HepG2 (cell line): ENCODE measurements around the gene SKA2. TPM values are rescaled to one million over a fixed set of nuclear protein-coding genes. Genes with fewer than 3 reads are reported as not detected.

ENCODE experiments used
- BRCA1 ChIP-seq: sonication (generic); formaldehyde crosslinking; IDR thresholded peaks from 2 replicates; pipeline ENCODE4 v1.4.0; 2020; ENCODE audit warnings: missing genetic modification reagents
- FIP1L1 ChIP-seq: fragments of 200-400 bp; formaldehyde crosslinking; IDR thresholded peaks from 2 replicates; pipeline ENCODE4 v1.6.1; 2018; ENCODE audit warnings: low read depth, mild to moderate bottlenecking, low read length, moderate library complexity, borderline replicate concordance; ENCODE audit not compliant: insufficient read depth
- FOXK2 ChIP-seq: fragments of 450-650 bp; IDR thresholded peaks from 2 replicates; pipeline ENCODE4 v1.6.1; 2016
- JUN ChIP-seq: sonication (generic); formaldehyde crosslinking; IDR thresholded peaks from 2 replicates; pipeline ENCODE4 v1.4.0; 2020; ENCODE audit warnings: mild to moderate bottlenecking, missing genetic modification reagents
- NPAS2 ChIP-seq: sonication (generic); formaldehyde crosslinking; IDR thresholded peaks from 2 replicates; pipeline ENCODE4 v1.8.0; 2022; ENCODE audit warnings: mild to moderate bottlenecking, missing genetic modification reagents, borderline replicate concordance
- RBM39 ChIP-seq: fragments of 200-400 bp; formaldehyde crosslinking; IDR thresholded peaks from one replicate; pipeline ENCODE4 v1.6.1; 2018; ENCODE audit warnings: antibody characterized with exemption, mild to moderate bottlenecking, low read depth, low read length; ENCODE audit not compliant: poor library complexity, severe bottlenecking
- REXO4 ChIP-seq: sonication (generic); formaldehyde crosslinking; IDR thresholded peaks from 2 replicates; pipeline ENCODE4 v1.8.0; 2022; ENCODE audit warnings: missing genetic modification reagents, mild to moderate bottlenecking, borderline replicate concordance
- SMC3 ChIP-seq: IDR thresholded peaks from 2 replicates; pipeline ENCODE4 v1.6.1; 2011; ENCODE audit warnings: low read length, improper control_type of control experiment
- YEATS4 ChIP-seq: sonication (generic); formaldehyde crosslinking; IDR thresholded peaks from 2 replicates; pipeline ENCODE4 v1.4.0; 2020; ENCODE audit warnings: missing genetic modification reagents, borderline replicate concordance
- ZMYM4 ChIP-seq: sonication (generic); formaldehyde crosslinking; IDR thresholded peaks from 2 replicates; pipeline ENCODE4 v1.8.1; 2023; ENCODE audit warnings: mild to moderate bottlenecking, missing genetic modification reagents
- ZNF207 ChIP-seq: fragments of 450-650 bp; IDR thresholded peaks from 2 replicates; pipeline ENCODE4 v1.6.1; 2016; ENCODE audit warnings: antibody characterized with exemption, borderline replicate concordance
- ZNF234 ChIP-seq: sonication (generic); formaldehyde crosslinking; conservative IDR thresholded peaks from 2 replicates; pipeline ENCODE4 v1.5.1; 2020; ENCODE audit warnings: mild to moderate bottlenecking, missing genetic modification reagents
- ZNF264 ChIP-seq: sonication (generic); formaldehyde crosslinking; IDR thresholded peaks from 2 replicates; pipeline ENCODE4 v1.4.0; 2020; ENCODE audit warnings: missing genetic modification reagents
- ZNF331 ChIP-seq: sonication (generic); formaldehyde crosslinking; IDR thresholded peaks from 2 replicates; pipeline ENCODE4 v1.4.0; 2020; ENCODE audit warnings: missing genetic modification reagents
- ZNF557 ChIP-seq: sonication (generic); formaldehyde crosslinking; IDR thresholded peaks from 2 replicates; pipeline ENCODE4 v1.4.0; 2020; ENCODE audit warnings: missing genetic modification reagents
- ZNF7 ChIP-seq: IDR thresholded peaks from 2 replicates; pipeline ENCODE4 v1.6.1; 2016; ENCODE audit warnings: missing biosample characterization, missing genetic modification reagents
- ZNF75D ChIP-seq: sonication (generic); formaldehyde crosslinking; IDR thresholded peaks from 2 replicates; pipeline ENCODE4 v1.8.1; 2023; ENCODE audit warnings: missing genetic modification reagents, mild to moderate bottlenecking, borderline replicate concordance
- polyA plus RNA-seq, 8 experiments: library from polyadenylated mRNA; depleted of rRNA in 3 of 8; stranded (reverse) in 7 of 8; unstranded in 1 of 8; fragments of >200 nt; fragmentation: Illumina TruSeq in 4 of 8; extraction: Trizol in 4 of 8; gene quantifications; 2 replicates each; pipeline versions ENCODE4 v1.2.1 to v1.2.3, GENCODE V29; 2011 to 2016; ENCODE audit warnings: low read depth in 4 of 8, missing spikeins in 1 of 8, mixed read lengths in 1 of 8; ENCODE audit not compliant: insufficient read depth in 1 of 8
- total RNA-seq, 5 experiments: library from RNA; depleted of rRNA; stranded (reverse); fragments of >200 nt; fragmentation: Illumina TruSeq; extraction: Trizol; gene quantifications; 2 replicates each; pipeline ENCODE4 v1.2.3, GENCODE V29; 2016; ENCODE audit warnings: low read depth in 1 of 5
- TF ChIP-seq, protein P1 (sequence below): sonication (generic); formaldehyde crosslinking; IDR thresholded peaks from 2 replicates; pipeline ENCODE4 v1.4.0; 2020; ENCODE audit warnings: missing genetic modification reagents
- TF ChIP-seq, protein P2 (sequence below): sonication (generic); formaldehyde crosslinking; IDR thresholded peaks from 2 replicates; pipeline ENCODE4 v1.4.0; 2020; ENCODE audit warnings: missing genetic modification reagents, borderline replicate concordance
- TF ChIP-seq, protein P3 (sequence below): sonication (generic); formaldehyde crosslinking; IDR thresholded peaks from 2 replicates; pipeline ENCODE4 v1.5.0; 2020; ENCODE audit warnings: missing genetic modification reagents, mild to moderate bottlenecking, borderline replicate concordance
- TF ChIP-seq, protein P4 (sequence below): sonication (generic); formaldehyde crosslinking; IDR thresholded peaks from 2 replicates; pipeline ENCODE4 v1.5.0; 2020; ENCODE audit warnings: missing genetic modification reagents
- TF ChIP-seq, protein P5 (sequence below): IDR thresholded peaks from 2 replicates; pipeline ENCODE4 v1.6.1; 2012; ENCODE audit warnings: inconsistent platforms

SKA2 gene
- total and polyA plus RNA-seq, 2 of the 13 experiments (the other 11 are each of a cell fraction or from before 2014, with no cell fraction given), result 18.6 to 91.8 TPM

DNA sequence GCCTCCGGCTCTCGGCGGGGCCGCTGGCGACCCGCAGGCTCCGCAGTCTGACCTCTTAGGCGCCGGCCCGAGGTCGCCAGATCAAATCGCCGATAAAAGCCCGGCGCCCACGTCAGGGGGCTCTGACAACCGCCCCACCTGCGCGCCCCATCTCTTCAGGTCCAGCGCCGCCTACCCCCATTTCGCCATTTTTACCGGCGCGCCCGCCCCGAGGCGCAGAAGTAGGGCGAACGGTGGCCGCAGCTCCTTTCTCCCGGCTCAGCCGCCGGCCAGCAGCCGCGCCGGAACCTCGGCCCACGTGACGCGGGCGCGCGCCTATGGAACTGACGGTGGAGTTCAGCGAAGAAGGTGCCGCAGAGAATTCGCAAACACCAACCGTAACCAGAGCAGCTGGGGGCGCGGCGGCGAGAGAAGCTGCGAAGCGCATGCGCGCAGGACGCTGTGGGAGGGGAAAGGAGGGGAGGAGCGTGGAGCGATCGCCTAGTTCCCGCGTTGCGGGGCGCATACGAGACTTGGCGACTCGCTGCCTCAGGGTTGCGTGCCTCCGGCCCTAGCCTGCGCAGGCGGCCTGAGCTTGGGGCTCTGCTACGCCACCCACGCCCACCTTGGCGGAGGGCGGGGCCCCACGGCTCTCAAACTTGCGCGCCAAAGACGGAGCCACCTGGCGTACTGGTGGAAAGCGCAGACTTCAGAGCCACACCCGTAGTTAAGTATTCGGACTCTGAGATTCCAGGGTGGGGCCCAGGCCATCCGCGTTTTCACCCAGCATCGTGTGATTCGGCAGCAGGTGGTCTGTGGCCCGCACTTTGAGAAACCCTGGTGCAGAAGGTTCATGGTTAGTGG, 48.3 kb downstream of the SKA2 start, which contains the start of gene TRIM37 (continued):
- no peak; the same call in 1 of the 2 replicates for TF ChIP-seq ZNF264
- TF ChIP-seq ZNF207, result no peak
- TF ChIP-seq, protein P1, sequence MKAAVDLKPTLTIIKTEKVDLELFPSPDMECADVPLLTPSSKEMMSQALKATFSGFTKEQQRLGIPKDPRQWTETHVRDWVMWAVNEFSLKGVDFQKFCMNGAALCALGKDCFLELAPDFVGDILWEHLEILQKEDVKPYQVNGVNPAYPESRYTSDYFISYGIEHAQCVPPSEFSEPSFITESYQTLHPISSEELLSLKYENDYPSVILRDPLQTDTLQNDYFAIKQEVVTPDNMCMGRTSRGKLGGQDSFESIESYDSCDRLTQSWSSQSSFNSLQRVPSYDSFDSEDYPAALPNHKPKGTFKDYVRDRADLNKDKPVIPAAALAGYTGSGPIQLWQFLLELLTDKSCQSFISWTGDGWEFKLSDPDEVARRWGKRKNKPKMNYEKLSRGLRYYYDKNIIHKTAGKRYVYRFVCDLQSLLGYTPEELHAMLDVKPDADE (CRISPR knock-in tag), result no peak
- TF ChIP-seq, protein P2, sequence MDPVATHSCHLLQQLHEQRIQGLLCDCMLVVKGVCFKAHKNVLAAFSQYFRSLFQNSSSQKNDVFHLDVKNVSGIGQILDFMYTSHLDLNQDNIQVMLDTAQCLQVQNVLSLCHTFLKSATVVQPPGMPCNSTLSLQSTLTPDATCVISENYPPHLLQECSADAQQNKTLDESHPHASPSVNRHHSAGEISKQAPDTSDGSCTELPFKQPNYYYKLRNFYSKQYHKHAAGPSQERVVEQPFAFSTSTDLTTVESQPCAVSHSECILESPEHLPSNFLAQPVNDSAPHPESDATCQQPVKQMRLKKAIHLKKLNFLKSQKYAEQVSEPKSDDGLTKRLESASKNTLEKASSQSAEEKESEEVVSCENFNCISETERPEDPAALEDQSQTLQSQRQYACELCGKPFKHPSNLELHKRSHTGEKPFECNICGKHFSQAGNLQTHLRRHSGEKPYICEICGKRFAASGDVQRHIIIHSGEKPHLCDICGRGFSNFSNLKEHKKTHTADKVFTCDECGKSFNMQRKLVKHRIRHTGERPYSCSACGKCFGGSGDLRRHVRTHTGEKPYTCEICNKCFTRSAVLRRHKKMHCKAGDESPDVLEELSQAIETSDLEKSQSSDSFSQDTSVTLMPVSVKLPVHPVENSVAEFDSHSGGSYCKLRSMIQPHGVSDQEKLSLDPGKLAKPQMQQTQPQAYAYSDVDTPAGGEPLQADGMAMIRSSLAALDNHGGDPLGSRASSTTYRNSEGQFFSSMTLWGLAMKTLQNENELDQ (CRISPR knock-in tag), result no peak
- TF ChIP-seq JUN (CRISPR knock-in tag), result peak; percentile 64; the same call in 1 of the 2 replicates
- no peak for TF ChIP-seq BRCA1 (CRISPR knock-in tag)
- TF ChIP-seq RBM39, result peak; percentile 95
- peak; percentile 87 for TF ChIP-seq FOXK2
- no peak for TF ChIP-seq ZNF7
- peak; percentile 94 for TF ChIP-seq YEATS4 (CRISPR knock-in tag)
- TF ChIP-seq, protein P3, sequence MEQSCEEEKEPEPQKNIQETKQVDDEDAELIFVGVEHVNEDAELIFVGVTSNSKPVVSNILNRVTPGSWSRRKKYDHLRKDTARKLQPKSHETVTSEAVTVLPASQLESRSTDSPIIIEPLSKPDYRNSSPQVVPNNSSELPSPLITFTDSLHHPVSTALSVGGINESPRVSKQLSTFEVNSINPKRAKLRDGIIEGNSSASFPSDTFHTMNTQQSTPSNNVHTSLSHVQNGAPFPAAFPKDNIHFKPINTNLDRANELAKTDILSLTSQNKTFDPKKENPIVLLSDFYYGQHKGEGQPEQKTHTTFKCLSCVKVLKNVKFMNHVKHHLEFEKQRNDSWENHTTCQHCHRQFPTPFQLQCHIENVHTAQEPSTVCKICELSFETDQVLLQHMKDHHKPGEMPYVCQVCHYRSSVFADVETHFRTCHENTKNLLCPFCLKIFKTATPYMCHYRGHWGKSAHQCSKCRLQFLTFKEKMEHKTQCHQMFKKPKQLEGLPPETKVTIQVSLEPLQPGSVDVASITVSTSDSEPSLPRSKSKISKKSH (CRISPR knock-in tag), result peak; percentile 42; the same call in 1 of the 2 replicates
- peak; percentile 65 for TF ChIP-seq ZNF557 (CRISPR knock-in tag)
- TF ChIP-seq FIP1L1, result 0 out of 2 replicates have a peak, but pooled peaks have one; percentile 89
- no peak for TF ChIP-seq REXO4 (CRISPR knock-in tag)
- peak; percentile 84; the same call in 1 of the 2 replicates for TF ChIP-seq ZNF331 (CRISPR knock-in tag)
- TF ChIP-seq SMC3, result no peak
- TF ChIP-seq, protein P4, sequence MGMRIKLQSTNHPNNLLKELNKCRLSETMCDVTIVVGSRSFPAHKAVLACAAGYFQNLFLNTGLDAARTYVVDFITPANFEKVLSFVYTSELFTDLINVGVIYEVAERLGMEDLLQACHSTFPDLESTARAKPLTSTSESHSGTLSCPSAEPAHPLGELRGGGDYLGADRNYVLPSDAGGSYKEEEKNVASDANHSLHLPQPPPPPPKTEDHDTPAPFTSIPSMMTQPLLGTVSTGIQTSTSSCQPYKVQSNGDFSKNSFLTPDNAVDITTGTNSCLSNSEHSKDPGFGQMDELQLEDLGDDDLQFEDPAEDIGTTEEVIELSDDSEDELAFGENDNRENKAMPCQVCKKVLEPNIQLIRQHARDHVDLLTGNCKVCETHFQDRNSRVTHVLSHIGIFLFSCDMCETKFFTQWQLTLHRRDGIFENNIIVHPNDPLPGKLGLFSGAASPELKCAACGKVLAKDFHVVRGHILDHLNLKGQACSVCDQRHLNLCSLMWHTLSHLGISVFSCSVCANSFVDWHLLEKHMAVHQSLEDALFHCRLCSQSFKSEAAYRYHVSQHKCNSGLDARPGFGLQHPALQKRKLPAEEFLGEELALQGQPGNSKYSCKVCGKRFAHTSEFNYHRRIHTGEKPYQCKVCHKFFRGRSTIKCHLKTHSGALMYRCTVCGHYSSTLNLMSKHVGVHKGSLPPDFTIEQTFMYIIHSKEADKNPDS (CRISPR knock-in tag), result 0 out of 2 replicates have a peak, but pooled peaks have one; percentile 77
- TF ChIP-seq, protein P5, sequence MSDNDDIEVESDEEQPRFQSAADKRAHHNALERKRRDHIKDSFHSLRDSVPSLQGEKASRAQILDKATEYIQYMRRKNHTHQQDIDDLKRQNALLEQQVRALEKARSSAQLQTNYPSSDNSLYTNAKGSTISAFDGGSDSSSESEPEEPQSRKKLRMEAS, result peak; percentile 97
- no peak for TF ChIP-seq NPAS2 (CRISPR knock-in tag)
- TF ChIP-seq ZMYM4, result peak; percentile 98
- no peak for TF ChIP-seq ZNF234 (CRISPR knock-in tag)
- no peak for TF ChIP-seq ZNF75D (CRISPR knock-in tag)
